Head of caudate nucleus (tissue), 42 donors: ENCODE results near the gene MCF2L2.

Experiments used
- DNase-seq, 42 donors: peaks; one replicate each; pipeline versions ENCODE4 v3.0.0 to v3.0.0-alpha.2; 2020 to 2021; ENCODE audit warnings: mixed read lengths in 7 of 42
- intact Hi-C: fragments of 100-400 bp; cut with DNase I; formaldehyde crosslinking; loops from one replicate; pipeline ENCODE4 v1.15.0; 2022

MCF2L2 gene

GRCh38 chr3:183342824-183343223 lies 85.6 kb downstream of the MCF2L2 start:
- intact Hi-C loops = no loop called here
- no peak for DNase-seq

DNA sequence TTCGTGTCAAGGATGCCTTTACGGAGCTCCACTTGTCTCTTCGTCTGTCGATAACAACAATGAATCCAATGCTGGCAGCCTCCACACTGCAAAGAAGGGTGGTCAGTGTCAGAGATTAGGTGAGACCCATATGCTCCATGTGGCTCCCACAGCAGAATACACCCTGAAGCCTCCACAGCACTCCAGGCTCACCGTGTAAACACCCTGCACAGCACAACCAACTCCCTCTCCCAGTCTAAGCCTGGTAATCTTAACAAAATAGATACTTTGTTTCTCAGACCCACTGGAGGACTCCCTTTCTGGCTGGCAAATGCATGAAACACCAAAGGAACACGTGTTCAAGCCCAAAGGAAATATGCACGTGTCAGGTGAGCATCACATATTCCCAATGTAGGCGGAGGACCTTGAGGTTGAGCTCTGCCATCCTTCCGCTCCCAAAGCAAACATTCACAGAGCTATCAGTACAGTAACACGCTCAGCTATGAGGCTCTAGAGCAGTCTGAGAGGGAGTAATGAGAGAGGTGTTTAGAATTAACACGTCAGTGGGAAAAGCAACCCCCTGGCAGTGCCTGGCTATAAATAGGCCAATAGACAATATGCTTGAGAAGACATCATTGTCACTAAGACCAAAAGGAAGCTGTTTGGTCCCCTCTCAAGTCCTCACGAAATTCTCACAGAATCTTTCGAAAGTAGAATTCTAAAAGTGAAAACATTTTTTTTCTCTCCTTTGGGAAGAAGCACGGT lies 86.7 kb downstream of the MCF2L2 start:
- peak in 6 of 42 donors; percentile 8 to 38 (median 16) for DNase-seq
- intact Hi-C loops = no loop called here

DNA sequence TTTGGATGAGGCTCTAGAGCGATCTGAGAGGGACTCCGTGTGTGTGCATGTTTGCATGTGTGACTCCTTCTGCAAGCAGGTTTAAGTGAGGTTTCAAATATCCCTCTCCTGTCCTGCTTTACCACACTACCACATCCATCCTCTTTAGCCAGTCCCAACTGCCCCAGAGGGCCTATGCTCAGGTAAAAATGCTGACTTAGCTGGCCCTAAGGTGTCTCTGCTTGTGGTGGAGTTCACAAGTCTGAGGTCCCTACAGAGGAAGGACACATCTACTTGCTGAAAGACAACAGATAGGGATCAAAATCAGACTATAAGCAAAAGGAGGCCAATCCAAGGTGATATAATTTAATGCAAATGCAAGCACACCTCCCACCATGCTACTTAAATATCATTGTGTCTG lies 88.2 kb downstream of the MCF2L2 start:
- no peak for DNase-seq
- intact Hi-C loops = no loop called here

DNA sequence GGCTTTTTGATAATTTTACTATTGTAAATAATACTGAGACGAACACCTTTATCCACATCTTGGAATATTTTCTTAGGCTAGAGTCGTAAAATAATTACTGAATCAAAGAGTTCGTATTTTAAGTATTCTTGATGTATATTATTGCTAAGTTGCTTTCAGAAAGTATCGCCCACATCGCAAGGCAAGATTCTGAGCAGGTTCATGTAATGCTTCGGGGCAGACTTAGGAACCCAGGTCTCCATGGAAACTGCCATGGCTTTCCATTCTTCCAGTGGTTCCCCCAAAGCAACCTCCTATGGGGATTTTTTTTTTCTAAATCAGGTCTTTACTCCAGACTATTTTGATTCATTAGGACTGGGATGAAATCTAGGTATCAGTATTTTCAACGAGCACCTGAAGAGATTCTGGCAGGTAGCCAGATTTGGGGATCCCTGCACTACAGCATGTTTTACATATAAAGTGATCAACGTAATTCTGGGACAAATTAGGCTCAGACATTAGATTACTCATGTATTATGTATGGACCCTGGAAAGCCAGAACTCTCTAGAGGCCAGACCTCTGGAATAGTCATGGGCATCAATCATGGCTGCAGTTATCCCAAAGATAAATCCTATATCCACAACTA lies 88.8 kb downstream of the MCF2L2 start:
- intact Hi-C loops = no loop called here
- DNase-seq = peak in 12 of 42 donors; percentile 7 to 62 (median 22)

DNA sequence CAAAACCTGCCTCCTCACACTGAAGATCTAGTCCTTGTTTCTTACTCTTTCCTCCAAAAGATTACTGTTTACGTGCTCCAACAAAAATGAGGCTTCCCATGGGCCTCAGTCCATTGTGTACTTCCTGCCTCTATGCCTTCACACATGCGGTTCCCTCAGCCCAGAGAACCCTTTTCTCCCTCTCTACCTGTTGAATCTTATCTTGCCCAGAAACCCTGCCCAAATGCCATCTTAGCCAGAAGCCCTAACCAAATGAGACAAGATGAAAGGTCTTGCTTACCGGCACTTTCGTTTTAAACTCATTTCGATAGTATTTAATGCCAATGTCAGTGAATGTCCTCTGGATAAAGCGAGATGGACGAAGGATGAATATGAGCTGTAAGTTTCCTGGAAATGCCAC lies 89.9 kb downstream of the MCF2L2 start:
- no peak for DNase-seq
- intact Hi-C loops = no loop called here

DNA sequence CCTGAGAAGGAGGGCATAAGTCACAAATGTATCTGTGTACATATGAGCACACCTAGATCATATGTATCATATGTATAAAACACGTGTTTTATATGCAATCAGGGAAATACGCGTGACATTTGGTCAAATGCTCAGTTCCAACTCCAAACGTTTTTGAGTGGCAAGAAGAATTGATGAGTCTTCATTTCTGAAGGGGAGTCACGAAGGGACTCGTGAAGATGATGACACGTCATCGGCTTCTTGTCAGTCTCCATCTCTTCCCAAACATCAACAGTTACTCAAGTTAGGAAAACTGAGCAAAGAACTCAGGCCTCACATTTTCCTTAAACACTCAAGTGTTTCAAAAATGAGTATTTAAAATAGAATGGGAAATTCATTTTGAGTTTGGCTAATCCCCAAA lies 95.9 kb downstream of the MCF2L2 start:
- intact Hi-C loops = no loop called here

GRCh38 chr3:183331498-183331897 lies 96.9 kb downstream of the MCF2L2 start:
- intact Hi-C loops = no loop called here
- DNase-seq = no peak

More for the DNA sequence above, 95.9 kb downstream of the MCF2L2 start:
- no peak for DNase-seq

DNA sequence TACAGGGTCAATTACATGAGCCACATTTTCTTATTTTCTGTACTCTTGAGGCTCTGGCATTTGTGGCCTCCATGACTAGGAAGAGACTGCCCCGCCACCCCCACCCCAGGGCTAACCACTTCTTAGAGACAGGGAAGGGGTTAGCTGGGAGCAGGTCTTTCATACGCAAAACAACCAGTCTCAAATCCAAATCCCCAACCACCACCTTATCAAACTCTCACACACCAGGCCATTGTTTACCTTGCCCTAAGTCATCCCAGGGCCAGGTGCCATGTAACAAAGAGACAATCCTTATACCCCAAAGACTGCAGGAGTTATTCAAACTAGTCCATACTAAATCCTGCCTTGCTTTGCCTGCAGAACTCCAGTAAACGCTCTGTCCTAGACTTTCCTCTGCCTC lies 97.5 kb downstream of the MCF2L2 start:
- intact Hi-C loops = no loop called here
- DNase-seq = no peak

- intact Hi-C loops = no loop called here
These were observed 98.9 kb downstream of the MCF2L2 start for GRCh38 chr3:183329543-183329942.

DNA sequence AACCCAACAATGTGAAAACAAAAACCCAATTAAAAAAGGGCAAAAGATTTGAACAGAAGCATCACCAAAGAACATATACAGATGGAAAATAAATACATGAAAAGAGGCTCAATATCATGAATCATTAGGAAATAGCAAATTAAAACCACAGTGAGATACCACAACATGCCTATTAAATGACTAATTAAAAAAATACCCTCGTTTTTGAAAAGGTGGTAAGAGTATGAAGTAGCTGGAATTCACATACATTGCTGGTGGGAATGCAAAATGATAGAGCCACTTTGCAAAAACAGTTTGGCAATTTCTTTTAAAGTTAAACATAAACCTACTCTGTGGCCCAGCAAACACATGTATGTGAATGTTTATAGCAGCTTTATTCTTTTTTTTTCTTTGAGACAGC lies 99.6 kb downstream of the MCF2L2 start:
- intact Hi-C loops = no loop called here
- DNase-seq = no peak

More at GRCh38 chr3:183329543-183329942, 98.9 kb downstream of the MCF2L2 start:
- DNase-seq = no peak

- intact Hi-C loops = no loop called here
- DNase-seq = no peak
These were observed 100.3 kb downstream of the MCF2L2 start for GRCh38 chr3:183328164-183328563.

DNA sequence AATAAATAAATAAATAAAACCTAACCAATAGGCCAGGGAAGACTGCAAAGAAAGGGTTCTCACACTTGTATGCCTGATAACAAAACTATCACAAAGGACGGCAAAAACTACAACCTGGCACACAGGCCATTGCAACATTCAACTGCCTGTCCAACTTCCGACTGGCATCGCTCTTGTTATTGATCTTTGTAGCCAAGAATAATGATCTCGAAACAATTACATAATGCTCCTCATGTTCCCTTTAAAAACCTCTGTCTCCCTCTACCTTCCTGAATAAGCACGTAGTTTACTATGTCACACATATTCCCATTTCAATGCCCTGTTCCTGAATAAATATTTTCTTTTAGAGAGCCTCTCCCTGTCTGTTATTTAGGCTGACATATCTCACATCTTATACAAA lies 101.1 kb downstream of the MCF2L2 start:
- no peak for DNase-seq
- intact Hi-C loops = no loop called here

DNA sequence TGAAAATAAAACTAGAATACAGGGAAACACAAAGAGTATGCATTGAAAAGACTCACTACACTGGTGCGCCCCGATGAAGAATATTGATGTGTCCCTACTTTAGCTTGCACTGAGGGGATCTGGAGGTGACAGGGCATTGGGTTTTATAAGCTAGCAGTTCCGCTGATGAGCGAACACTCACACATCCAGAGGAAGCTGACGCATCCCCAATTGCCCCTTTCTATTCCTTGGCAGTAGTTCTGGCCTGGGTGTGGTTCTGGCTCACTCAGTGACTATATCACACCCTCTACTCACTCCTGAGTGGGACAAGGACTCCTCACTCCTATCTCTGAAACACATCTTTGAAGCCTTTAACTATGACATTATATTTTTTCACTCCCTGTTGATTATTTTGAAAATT lies 104.3 kb downstream of the MCF2L2 start:
- DNase-seq = no peak
- intact Hi-C loops = no loop called here

DNA sequence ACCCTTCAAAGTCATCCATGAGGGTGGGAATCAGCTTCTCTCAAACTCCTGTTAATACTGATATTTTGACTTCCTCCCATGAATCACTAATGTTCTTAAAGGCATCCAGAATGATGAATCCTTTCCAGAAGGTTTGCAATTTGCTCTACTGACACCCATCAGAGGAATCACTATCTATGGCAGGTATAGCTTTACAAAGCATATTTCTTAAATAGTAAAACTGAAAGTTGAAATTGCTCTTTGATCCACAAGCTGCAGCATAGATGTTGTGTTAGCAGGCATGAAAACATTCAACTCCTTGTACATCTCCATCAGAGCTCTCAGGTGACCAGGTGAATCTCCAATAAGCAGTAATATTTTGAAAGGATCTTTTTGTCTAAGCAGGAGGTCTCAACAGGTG lies 109.0 kb downstream of the MCF2L2 start:
- intact Hi-C loops = no loop called here
- no peak for DNase-seq

DNA sequence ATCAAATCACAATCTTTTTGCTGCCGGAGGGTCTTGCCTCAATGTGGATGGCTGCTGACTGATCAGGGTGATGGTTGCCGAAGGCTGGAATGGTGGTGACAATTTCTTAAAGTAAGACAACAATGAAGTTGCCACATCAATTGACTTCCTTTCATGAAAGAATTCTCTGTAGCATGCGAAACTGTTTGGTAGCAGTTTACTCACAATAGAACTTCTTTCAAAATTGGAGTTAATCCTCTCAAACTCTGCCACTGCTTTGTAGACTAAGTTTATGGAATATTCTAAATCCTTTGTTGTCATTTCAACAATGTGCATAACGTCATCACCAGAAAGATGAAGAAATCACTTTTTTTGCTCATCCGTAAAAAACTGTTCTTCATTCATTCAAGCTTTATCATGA lies 109.5 kb downstream of the MCF2L2 start:
- DNase-seq = no peak
- intact Hi-C loops = no loop called here

- no peak for DNase-seq
- intact Hi-C loops = no loop called here
These were observed 110.2 kb downstream of the MCF2L2 start for GRCh38 chr3:183317886-183318865.

DNA sequence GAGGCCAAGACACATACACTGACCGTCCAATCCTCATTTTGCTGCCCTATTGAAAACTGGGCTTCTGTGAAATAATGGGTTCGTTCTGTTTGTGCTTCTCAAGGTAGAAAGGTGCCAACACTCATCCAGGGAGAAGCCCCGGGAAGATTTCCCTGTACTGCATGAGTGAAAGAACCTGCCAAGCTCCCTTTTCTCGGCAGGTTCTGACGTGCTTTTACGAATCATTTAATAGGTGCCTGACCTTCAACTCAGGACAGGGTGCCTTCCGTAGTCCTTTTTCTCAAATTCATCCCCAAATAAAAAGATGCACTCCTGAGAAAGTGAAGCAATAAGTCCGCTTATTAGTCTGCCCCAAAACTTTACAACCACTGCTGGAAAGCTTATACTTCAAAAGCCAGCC lies 111.1 kb downstream of the MCF2L2 start:
- DNase-seq = no peak
- intact Hi-C loops = no loop called here

DNA sequence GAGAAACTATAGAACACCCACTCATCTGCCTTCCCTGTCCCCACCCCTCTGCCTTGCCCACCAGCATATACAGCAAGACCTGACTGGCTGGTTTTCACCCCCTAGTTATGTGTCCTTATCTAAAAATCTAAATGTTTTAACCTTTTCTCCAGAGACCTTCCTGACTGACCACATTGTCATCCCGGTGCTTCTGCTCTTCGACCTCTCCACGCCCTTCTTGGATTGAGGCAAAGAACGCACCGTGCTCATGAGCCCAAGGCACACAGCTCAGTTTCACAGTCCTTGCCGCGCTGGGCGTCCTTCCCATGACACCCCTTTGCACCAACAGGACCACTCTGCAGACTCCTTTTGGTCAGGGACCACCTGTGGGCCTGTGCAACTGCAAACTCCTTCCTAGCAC lies 112.7 kb downstream of the MCF2L2 start:
- DNase-seq = no peak
- intact Hi-C loops = no loop called here

DNA sequence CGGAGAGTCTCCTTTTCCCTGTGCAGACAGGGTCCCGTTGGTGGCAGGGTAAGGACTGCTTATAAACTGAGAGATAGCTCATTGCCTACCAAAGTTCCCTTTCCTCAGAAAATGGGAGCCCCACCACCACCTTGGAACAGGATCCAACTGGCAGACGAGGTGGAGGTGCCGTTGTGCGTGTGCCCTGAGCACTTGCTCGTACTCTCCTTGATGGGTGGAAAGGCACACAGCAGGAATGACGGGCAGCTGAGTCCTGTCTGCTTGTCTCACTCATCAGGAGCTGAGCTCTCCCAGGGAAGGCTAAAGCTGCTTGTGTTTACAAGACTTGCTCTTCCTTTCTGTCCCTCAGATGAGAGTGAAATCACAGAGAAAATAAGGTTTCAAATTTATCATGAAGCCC lies 114.7 kb downstream of the MCF2L2 start:
- intact Hi-C loops = no loop called here
- no peak for DNase-seq

GRCh38 chr3:183313351-183313750 lies 115.1 kb downstream of the MCF2L2 start:
- no peak for DNase-seq
- intact Hi-C loops = no loop called here
